ENCODE results near the gene NEDD9.
A peak's percentile ranks its signal among the peaks of the same experiment; 100 is the strongest.

GRCh38 chr6:11207199-11207968 is 25.1 kb downstream of the NEDD9 start:
- TF ChIP-seq CTCF (IDR thresholded peaks at IDR 0.05) (no peak), POLR2A (IDR thresholded peaks at IDR 0.05) (peak in 1 of 4 donors; percentile 13), POLR2AphosphoS5 (IDR thresholded peaks at IDR 0.05) (peak; percentile 75 to 99), EP300 (IDR thresholded peaks at IDR 0.05) (peak; percentile 73 to 99 (median 90))

All from upper lobe of left lung (tissue), 4 donors.